Activated gamma-delta T cell treated with Interleukin-2 at 50 U/mL for 16 hours (primary cell): Measurements from ENCODE around the gene TMEM198.

Source experiments
- DNase-seq: peaks from one replicate; pipeline ENCODE4 v3.0.0-alpha.2; 2020

Gene TMEM198

GRCh38 chr2:219526320-219527075, 17.3 kb upstream of the TMEM198 start:
- no peak for DNase-seq

DNA sequence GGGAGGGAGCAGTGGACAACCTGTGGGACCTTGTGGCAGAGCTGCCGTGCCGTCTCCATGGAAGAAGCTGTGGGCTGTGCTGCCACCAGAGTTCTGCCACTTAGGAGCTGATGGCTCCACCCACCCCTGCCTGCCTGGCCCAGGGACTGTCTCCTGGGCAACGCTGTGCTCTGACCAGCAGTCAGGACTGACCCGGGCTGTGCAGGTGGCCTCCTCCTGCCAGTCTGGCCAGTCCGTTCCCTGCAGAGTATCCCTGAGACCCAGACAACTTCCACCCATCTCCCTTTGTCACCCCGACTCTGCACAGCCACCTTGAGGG, 16.8 kb upstream of the TMEM198 start:
- DNase-seq = no peak

DNA sequence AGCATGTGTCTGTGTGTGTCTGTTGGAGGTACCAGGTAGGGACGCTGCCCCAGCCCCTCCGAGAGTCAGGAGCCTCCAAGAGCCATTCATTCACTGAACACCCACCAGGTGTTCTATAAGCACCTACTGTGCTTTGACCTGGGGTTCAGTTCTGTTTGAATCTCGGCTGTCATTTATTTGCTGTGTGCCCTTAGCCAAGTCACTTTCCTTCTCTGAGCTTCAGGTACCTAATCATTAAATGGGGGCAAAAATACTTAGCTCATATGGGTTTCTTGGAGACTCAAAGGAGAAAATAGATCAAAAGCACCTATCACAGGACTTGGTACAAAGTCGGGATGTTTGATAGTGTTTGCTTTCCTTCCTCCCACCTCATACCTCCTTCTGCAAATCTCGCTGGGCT, 16.4 kb upstream of the TMEM198 start:
- no peak for DNase-seq

GRCh38 chr2:219530048-219530963, 13.5 kb upstream of the TMEM198 start:
- peak; percentile 82 for DNase-seq

- no peak for DNase-seq
Observed at GRCh38 chr2:219531639-219532377, 12.0 kb upstream of the TMEM198 start.

DNA sequence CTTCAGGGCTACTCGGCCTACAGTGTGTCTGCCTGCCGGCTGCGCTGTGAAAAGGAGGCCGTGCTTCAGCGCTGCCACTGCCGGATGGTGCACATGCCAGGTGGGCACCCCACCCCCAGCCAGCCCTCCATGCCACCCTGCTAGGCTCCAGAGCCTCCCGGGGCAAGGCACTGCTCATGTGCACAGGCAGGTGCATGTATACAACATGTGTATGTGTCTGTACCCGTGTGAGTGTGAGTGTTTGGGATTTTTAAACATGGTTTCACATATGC, 11.5 kb upstream of the TMEM198 start:
- no peak for DNase-seq

GRCh38 chr2:219533930-219534661, 9.7 kb upstream of the TMEM198 start:
- no peak for DNase-seq

GRCh38 chr2:219536425-219536824, 7.4 kb upstream of the TMEM198 start:
- no peak for DNase-seq

DNA sequence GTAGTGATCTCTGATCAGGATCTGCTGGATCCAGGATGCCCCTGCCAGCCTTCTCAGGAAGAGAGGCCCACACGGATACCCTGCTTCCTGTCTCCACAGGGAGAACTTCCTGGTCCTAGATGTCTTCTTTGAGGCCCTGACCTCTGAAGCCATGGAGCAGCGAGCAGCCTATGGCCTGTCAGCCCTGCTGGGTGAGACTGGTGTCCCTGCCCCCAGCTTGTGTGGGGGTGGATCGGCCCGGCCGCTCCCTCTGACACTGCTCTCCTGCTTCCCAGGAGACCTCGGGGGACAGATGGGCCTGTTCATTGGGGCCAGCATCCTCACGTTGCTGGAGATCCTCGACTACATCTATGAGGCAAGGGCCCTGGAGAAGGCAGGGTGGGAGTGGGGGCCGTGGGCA, 6.9 kb upstream of the TMEM198 start:
- DNase-seq = no peak

GRCh38 chr2:219537657-219538488, 6.0 kb upstream of the TMEM198 start:
- DNase-seq = no peak

DNA sequence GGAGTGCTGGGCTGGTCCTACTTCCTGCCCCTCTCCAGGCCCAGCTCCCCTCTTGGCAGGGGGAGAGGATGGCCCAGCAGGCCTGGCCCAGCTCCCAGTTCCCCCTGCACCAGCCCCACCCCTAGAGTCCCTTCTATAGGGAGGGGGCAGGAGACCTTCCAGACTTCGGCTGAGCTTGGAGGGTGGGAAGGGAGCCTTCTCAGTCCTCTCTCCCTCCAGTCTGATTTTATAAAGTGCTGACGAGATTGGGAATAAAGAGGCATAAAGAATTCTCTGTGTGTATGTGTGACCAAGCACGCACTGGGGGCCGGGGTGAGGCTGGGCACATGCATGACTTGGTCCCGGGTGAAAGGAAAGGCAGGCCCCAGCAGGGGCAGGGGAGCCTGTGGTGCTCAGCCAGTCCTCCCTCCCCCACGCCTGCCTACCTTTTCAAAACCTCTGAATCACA, 5.3 kb upstream of the TMEM198 start:
- no peak for DNase-seq

DNA sequence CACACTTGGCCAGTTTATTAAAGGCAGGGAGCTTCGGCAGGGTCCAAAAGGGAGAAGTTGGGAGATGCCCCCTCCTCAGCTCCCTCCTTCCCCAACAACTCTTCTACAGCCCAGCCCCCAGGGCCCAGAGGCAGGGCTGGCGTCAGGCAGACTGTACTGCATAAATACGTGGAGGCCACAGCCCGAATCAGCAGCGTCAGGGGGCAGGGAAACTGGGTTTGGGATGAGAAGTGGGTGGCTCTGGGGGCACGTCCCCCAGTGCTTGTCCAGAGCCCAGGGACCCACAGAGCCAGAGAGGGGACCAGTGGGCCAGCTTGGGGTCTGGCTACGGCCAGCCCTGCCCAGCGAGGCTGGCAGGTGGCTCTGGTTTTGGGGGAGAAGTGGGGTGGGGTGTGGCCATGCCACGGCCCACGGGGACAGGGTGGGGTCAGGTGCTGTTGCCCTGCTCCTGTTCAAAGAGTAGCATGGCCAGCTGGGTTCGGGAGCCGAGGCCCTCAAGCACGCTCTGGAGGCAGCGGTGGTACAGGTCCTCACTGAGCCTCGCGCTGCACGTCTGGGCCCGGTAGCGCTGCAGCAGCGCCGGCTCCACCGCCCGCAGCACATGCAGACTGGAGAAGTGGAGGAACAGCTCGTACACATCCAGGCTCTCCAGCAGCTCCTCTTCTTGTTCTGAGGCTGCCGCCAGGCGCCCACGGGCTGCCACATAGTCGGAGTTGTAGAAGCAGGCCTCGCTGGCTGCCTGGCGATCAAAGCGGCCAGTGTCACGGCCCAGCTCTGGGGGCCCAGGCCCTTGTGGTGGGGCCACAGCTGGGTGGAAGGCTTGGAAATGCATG, 4.7 kb upstream of the TMEM198 start:
- DNase-seq = no peak

DNA sequence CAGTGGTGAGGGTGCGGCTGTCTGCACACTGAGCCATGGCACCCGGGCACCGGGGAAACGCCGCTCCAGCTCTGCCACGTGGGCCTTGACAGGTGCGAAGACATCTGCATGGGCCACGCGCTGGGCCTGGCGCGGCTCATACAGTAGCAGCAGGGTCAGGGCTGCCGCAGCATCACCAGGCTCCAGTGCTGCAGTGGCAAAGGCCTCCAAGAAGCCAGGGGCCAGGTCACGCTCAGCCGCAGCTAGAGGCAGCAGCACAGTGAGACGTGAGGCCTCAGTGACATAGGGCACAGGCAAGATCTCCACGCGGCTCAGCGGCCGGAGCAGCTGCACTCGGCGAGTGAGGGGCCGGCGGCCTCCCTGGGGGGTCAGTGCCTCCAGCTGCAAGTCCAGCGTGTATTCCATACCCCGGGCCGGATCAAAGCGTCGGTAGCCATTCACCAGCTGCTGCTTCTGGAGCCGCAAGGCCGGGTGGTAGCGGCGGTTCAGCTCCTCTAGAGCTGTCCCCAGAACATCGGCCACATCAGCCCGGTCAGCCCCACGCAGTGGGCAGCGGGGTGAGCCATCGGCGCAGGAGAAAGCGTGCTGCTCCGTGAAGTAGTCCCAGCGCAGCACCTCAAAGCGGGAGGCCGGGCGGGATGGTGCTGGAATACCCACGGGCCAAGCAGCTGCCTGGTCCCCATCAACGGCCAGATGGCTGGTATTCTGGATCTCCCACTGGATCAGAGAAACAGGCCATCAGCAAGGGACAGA, 3.7 kb upstream of the TMEM198 start:
- no peak for DNase-seq

DNA sequence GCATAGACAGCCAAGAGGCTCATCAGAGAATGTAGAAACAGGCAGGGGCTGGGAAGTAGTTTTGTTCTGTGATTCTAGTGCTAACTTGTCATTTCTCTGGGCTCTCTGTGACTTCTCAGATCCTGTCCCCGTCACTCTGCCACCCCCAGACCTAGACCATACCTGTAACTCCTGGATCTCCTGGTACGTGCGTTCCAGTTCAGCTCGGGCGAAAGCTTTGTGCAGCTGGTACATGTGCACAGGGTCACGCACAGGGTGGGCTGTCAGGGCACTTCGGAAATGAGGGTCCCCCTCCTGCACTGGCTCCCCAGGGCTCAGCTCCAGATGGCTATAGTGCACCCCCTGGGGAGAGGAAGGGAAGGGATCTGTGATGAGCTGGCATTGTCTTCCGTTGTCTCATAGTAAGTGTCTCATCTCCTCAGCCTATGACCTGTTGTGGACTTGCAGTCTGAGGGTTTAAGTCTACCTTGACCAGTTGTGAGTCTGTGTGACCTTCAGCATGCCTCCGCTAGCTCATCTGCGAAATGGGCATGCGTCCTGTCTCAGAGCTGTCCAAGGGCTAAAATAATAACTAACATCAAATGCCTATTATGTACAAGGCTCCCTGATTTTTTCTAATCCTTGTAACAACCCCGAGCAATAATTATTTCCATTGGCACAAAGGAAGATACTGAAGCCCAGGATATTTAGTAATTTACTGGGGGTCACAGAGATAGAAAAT, 2.9 kb upstream of the TMEM198 start:
- DNase-seq = no peak

DNA sequence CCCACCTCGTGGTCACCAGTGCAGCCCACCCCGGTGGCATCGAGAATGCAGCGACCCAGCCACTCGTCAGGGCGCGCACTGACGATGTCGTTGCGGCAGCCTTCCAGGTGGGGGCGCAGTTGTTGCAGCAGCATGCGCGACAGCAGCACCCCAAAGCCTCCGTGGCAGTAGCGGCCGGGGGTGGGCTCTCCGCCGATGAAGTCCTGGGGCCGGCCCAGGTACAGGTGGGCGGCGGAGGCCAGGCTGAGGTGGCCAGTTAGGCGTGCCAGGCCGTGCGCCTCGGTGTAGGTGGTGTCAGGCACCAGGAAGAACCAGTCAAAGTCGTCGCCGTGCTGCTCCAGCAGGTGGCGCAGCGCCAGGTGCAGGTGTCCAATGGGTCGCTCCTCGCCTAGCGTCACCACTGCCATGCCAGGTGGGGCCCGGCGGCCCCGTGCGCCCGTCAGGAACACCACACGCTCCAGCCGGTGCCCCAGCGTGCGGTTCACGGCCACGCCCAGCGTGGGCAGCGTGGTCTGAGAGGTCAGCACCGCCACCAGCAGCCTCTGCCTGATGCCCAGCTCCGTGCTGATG, 2.1 kb upstream of the TMEM198 start:
- DNase-seq = peak; percentile 80

- no peak for DNase-seq
Observed at GRCh38 chr2:219542931-219543595, 765 bp upstream of the TMEM198 start.

- DNase-seq = no peak
Observed at GRCh38 chr2:219544567-219544966, 739 bp downstream of the TMEM198 start.

- no peak for DNase-seq
Observed at GRCh38 chr2:219545295-219545942, 1.6 kb downstream of the TMEM198 start.
